Cerebellar cortex (tissue), 1 donor: ENCODE results near the gene SLC35F1.
"Not testable (repeated sequence)": the region's sequence is repeated elsewhere in the genome, so short reads cannot be mapped to it uniquely, and the experiment has no call there.

ENCODE experiments used
- DNase-seq: peaks from one replicate; pipeline ENCODE4 v3.0.0-alpha.2; 2015; ENCODE audit warnings: low spot score

The SLC35F1 gene

GRCh38 chr6:117927866-117928265 lies 20.8 kb downstream of the SLC35F1 start:
- no peak for DNase-seq

- DNase-seq: no peak
Observed at GRCh38 chr6:117928833-117929232, 21.8 kb downstream of the SLC35F1 start.

- DNase-seq: no peak
Observed at GRCh38 chr6:117929501-117929900, 22.4 kb downstream of the SLC35F1 start.

- no peak for DNase-seq
Observed at GRCh38 chr6:117930645-117931044, 23.6 kb downstream of the SLC35F1 start.

GRCh38 chr6:117932001-117932400 lies 24.9 kb downstream of the SLC35F1 start:
- no peak for DNase-seq

GRCh38 chr6:117932676-117933075 lies 25.6 kb downstream of the SLC35F1 start:
- DNase-seq: no peak

- DNase-seq: no peak
Observed at GRCh38 chr6:117933471-117933870, 26.4 kb downstream of the SLC35F1 start.

- DNase-seq: no peak
Observed at GRCh38 chr6:117938311-117938995, 31.4 kb downstream of the SLC35F1 start.

- no peak for DNase-seq
Observed at GRCh38 chr6:117947234-117947633, 40.2 kb downstream of the SLC35F1 start.

GRCh38 chr6:117951783-117952182 lies 44.7 kb downstream of the SLC35F1 start:
- DNase-seq: peak; percentile 67

GRCh38 chr6:117955684-117956256 lies 48.7 kb downstream of the SLC35F1 start:
- no peak for DNase-seq

- DNase-seq: no peak
Observed at GRCh38 chr6:117956386-117956785, 49.3 kb downstream of the SLC35F1 start.

- no peak for DNase-seq
Observed at GRCh38 chr6:117958536-117958935, 51.5 kb downstream of the SLC35F1 start.

- no peak for DNase-seq
Observed at GRCh38 chr6:117960877-117961276, 53.8 kb downstream of the SLC35F1 start.

- DNase-seq: no peak
Observed at GRCh38 chr6:117961301-117961700, 54.2 kb downstream of the SLC35F1 start.

- not testable (repeated sequence) for DNase-seq
Observed at GRCh38 chr6:117965763-117966162, 58.7 kb downstream of the SLC35F1 start.

- no peak for DNase-seq
Observed at GRCh38 chr6:117971637-117972036, 64.6 kb downstream of the SLC35F1 start.

- DNase-seq: no peak
Observed at GRCh38 chr6:117974914-117975627, 68.0 kb downstream of the SLC35F1 start.

- DNase-seq: peak; percentile 78
Observed at GRCh38 chr6:117976030-117976651, 69.1 kb downstream of the SLC35F1 start.

- DNase-seq: no peak
Observed at GRCh38 chr6:117985916-117986315, 78.9 kb downstream of the SLC35F1 start.

- no peak for DNase-seq
Observed at GRCh38 chr6:117986396-117986795, 79.3 kb downstream of the SLC35F1 start.

- no peak for DNase-seq
Observed at GRCh38 chr6:117989086-117989485, 82.0 kb downstream of the SLC35F1 start.

- DNase-seq: no peak
Observed at GRCh38 chr6:117990151-117990550, 83.1 kb downstream of the SLC35F1 start.
